HG03442 (cell line): ENCODE results near the gene TMEM14A.

ENCODE experiments used
- ATAC-seq: cut with Tn5 transposase; IDR thresholded peaks from one replicate; pipeline ENCODE4 v1.9.1; 2021; ENCODE audit warnings: mild to moderate bottlenecking, moderate library complexity; ENCODE audit not compliant: unreplicated experiment

TMEM14A gene

GRCh38 chr6:52733172-52733571 is 62.3 kb downstream of the TMEM14A start:
- ATAC-seq, result no peak

DNA sequence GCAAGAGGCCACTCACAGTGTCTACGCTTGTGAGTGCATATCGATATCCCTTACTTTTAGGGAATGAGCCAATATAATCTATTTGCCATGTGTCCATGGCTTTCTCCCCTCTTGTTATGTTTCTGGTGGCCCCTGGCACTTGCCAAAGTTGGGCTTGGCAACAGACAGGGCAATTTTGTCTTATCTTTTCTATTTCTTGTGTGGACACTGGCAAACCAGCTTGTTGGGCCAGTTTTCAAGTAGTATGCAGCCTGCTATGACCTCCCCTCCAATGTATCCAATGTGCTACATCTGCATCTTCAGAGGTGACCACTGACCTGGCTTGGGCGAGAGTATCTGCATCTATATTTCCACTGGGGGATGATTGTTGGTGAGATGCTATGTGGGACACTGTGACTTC is 63.2 kb downstream of the TMEM14A start:
- ATAC-seq, result no peak

- no peak for ATAC-seq
These were observed 64.2 kb downstream of the TMEM14A start for GRCh38 chr6:52735071-52735470.

DNA sequence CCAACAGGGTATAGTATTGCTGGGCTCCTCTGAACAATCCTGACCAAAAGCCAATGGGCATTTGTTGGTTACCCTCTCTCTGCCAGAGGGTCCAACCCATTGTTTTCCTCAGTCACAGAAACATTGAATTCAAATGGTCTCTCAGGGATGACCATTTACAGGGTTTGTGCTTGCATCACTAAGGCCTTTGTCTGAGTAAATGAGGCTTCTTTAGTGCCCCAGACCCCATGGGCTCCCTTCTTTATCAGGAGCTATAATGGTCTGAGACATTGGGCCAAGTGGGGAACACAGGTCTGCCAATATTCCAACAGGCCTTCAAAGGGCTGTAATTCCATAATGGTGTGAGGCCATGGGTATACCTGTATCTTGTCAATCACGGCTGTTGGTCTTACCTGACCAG is 65.2 kb downstream of the TMEM14A start:
- ATAC-seq, result no peak
